GM19467 (cell line): Measurements from ENCODE around the gene AGBL5.
A peak's percentile ranks its signal among the peaks of the same experiment; 100 is the strongest.

ENCODE experiments used
- ATAC-seq: cut with Tn5 transposase; IDR thresholded peaks from one replicate; pipeline ENCODE4 v1.9.1; 2021; ENCODE audit warnings: mild to moderate bottlenecking, moderate library complexity; ENCODE audit not compliant: unreplicated experiment

Gene AGBL5

GRCh38 chr2:27050996-27051901, at the start of gene AGBL5:
Gene AGBL5 (plus strand): TSS chr2:27051668. CDS start chr2:27052959, 1,291 bp downstream.
- ATAC-seq = peak; percentile 62

GRCh38 chr2:27001950-27002349, 49.5 kb upstream of the AGBL5 start:
- no peak for ATAC-seq

GRCh38 chr2:27003007-27003406, 48.5 kb upstream of the AGBL5 start:
- ATAC-seq = no peak

GRCh38 chr2:27003857-27004256, 47.6 kb upstream of the AGBL5 start:
- ATAC-seq = no peak

GRCh38 chr2:27006602-27007415, 44.7 kb upstream of the AGBL5 start:
- no peak for ATAC-seq

GRCh38 chr2:27007416-27008374, 43.8 kb upstream of the AGBL5 start:
- no peak for ATAC-seq

- ATAC-seq = no peak
These were observed 42.8 kb upstream of the AGBL5 start for GRCh38 chr2:27008678-27009077.

- ATAC-seq = no peak
These were observed 42.4 kb upstream of the AGBL5 start for GRCh38 chr2:27009083-27009482.

GRCh38 chr2:27009716-27010115, 41.8 kb upstream of the AGBL5 start:
- ATAC-seq = no peak

GRCh38 chr2:27010139-27010538, 41.3 kb upstream of the AGBL5 start:
- ATAC-seq = no peak

GRCh38 chr2:27013738-27014137, 37.7 kb upstream of the AGBL5 start:
- no peak for ATAC-seq

GRCh38 chr2:27014771-27015433, 36.6 kb upstream of the AGBL5 start:
- ATAC-seq = no peak

- no peak for ATAC-seq
These were observed 34.6 kb upstream of the AGBL5 start for GRCh38 chr2:27016801-27017325.

- ATAC-seq = no peak
These were observed 33.3 kb upstream of the AGBL5 start for GRCh38 chr2:27018142-27018541.

GRCh38 chr2:27019459-27019858, 32.0 kb upstream of the AGBL5 start:
- ATAC-seq = no peak

GRCh38 chr2:27019931-27020855, 31.3 kb upstream of the AGBL5 start:
- ATAC-seq = no peak

- no peak for ATAC-seq
These were observed 30.0 kb upstream of the AGBL5 start for GRCh38 chr2:27021253-27022049.

GRCh38 chr2:27023740-27024139, 27.7 kb upstream of the AGBL5 start:
- no peak for ATAC-seq
